NOMO-1 treated with dmso at 0.1 percent for 144 hours (cell line): ENCODE results near the gene RAB35.

Experiments
- DNase-seq: peaks from one replicate; lab custom pipeline; 2025; ENCODE audit not compliant: unreplicated experiment; lab: John Stamatoyannopoulos, UW

Gene RAB35

DNA sequence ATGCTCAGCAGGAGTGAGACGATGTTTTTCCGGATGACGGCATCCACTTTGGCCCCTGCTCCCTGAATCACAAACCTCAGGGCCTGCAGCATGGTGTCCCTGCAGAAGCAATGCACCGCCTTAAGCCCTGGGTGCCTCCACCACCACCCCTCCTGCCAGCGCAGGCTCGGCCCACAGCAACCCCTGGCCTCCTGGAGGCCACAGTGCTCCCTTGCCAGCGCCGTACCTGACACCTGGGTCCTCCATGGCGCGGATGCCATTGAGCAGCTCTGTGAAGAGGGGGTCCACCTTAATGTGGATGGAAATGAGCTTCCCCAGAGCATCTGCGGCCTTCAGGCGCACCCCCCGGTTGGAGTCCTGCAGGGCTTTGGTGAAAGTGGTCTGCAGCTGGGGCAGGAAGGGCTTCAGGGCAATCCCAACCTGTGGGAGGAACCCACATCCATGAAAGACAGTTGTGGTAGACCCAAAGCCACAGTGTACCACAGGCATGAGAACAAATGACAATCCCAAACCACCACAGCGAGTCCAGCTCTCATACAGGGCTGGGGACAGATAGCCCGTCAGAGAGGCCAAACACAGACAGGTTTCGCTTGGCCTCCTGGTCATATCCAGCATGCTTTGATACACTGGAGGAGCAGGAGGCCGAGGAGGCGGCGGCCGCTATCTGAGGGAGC lies 17.9 kb upstream of the RAB35 start:
- DNase-seq, result no peak

- DNase-seq, result no peak
Measured at GRCh38 chr12:120132863-120133385, 16.4 kb upstream of the RAB35 start.

DNA sequence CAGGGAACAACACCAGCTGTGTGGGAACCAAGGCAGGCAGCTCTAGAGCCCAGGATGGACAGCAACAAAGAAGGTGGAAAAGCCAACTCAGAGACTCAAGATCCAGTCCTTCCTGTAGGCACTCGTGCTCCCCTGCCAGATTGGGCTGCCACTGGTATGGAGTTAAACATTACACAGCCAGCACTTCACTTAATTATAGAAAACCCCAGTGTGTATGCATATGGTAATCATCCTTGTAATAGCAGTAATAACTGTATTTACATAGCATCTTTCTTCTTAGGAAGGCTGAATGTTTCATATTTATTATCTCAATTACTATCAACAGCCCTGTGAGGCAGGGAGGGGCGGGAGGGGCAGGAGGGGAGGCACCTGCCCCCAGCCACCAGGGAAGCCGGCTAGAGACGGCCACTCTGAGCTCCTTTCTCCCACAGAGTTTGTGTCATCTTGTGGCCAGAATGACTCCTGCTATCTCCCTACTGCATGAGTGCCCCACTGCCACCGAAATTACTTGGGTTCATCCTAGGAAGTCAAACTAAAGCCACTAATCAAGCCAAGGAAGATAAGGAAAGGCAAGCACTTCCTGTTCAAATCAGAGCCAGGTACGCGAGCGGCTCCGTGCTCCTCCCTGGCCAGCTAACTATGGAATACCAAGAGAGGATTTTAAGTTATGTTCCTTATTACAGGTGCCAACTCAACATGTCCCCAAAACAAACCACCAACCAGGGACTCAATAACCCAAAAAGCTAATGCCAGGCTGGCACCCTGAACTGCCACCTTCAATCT lies 15.7 kb upstream of the RAB35 start:
- DNase-seq, result no peak

- DNase-seq, result no peak
Measured at GRCh38 chr12:120131116-120131515, 14.6 kb upstream of the RAB35 start.

DNA sequence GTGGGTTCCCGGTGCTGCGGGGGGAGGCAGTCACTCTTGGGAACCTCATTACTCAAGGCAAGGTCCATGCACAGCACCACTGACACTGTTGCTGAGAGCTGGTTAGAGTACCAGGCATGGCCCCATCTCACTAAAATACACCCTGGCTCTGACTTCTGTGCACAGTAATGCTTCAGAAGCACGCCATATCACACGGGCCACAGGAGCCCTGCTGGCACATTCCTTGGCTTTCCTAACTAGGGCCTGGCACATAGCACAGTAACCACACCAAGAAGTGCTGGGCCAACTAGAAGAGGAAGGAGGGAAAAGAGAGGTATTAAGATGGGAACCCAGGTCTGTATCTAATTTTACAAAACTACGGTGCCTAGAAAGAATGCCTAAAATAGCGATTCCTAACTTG lies 13.5 kb upstream of the RAB35 start:
- DNase-seq, result no peak

GRCh38 chr12:120126635-120127005 lies 10.1 kb upstream of the RAB35 start:
- DNase-seq, result peak; percentile 85

DNA sequence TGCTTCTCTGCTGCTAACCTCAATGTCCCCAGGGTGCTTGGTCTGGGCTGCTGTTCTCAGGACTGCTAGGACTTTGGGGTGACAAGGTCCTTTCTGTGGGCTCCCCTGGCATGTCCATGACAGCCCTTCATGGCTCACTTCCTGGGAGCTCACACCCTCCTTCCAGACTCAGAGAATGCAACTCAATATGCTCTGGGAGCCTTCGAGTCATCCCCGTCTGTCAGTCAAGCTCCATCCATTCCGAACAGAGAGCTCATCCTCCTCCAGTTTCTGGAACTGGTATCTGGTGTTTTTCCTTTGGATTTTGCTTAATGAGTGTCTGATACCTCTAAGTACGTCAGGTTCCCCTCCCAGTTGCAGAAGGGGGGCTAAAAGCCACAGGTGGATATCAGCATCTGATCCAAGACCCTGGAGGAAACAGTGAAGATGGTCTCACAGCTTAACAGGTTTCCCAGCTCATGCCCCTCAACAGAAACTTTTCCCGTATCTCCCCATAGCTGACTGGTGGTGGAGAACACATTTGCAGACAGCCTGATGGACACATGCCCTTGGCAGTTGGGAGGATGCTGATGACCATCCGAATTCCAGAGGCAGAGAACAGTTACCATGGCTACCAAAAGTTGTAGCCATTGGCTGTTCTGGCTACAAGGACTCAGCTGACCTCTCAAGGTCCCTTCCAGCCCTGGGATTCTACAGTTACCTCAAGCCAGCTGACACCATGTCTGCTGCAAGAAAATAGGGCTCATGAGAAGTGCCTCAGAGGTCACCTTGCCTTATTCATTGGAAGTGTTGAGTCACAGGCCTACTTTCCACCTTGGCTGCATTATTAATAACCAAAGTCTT lies 9.5 kb upstream of the RAB35 start:
- DNase-seq, result no peak

DNA sequence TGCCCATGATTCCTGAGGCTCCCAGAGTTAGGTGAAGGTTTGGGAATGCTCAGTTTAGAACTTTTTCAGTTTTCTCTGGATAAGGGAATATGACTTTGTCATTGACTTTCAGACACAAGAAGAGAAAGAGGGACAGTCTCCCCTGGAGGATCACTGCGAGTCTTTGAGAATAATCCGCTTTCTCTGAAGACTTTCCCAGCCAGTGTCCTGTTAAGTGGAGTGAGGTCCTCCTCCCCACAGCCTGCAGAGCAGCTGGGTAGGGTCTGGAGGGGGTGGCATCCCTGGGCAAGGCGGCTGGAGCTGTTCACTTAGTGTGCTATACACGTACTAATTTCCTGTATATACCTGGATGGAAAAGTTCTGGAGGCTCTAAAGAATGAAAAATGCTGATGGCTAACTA lies 8.5 kb upstream of the RAB35 start:
- no peak for DNase-seq

GRCh38 chr12:120121766-120122293 lies 5.3 kb upstream of the RAB35 start:
- DNase-seq, result no peak

- DNase-seq, result no peak
Measured at GRCh38 chr12:120121343-120121742, 4.8 kb upstream of the RAB35 start.

GRCh38 chr12:120119271-120119973 lies 2.9 kb upstream of the RAB35 start:
- peak; percentile 11 for DNase-seq

DNA sequence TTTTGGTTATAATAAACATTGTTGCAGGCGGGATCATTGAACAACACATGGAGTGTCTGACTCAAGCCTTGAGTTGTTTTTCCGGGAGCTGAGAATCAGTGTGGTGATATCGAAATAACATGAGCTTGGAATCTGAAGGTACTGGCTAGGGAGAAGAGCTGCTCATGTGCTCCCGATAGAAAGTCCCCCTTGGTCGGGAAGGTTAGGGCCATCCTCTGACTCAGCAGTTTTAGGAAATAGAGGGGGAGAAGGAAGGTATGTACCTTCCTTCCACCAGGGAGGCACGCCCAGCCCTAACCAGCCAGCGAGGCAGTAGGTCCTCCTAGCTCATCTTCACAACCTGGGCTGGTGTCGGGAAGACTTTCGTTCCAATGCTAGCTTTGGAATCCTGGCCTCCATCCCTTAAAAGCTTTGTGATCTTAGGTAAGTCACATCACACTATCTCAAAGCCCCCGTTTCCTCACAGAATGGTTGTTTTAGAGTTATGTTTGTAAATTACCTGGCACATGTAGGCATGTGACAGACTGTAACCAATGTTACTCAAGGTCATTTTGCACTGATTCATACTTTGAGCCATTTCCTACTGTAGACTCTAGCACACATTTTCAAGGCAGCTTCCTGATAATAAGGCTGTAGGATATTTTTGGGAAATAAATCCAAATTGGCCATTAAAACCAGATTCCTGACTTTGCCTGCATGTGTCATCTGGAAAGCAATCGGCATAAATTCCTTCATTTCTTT lies 1.9 kb upstream of the RAB35 start:
- no peak for DNase-seq

- DNase-seq, result no peak
Measured at GRCh38 chr12:120117961-120118320, 1.4 kb upstream of the RAB35 start.

- peak; percentile 85 for DNase-seq
Measured at GRCh38 chr12:120116792-120117651, 469 bp upstream of the RAB35 start.

DNA sequence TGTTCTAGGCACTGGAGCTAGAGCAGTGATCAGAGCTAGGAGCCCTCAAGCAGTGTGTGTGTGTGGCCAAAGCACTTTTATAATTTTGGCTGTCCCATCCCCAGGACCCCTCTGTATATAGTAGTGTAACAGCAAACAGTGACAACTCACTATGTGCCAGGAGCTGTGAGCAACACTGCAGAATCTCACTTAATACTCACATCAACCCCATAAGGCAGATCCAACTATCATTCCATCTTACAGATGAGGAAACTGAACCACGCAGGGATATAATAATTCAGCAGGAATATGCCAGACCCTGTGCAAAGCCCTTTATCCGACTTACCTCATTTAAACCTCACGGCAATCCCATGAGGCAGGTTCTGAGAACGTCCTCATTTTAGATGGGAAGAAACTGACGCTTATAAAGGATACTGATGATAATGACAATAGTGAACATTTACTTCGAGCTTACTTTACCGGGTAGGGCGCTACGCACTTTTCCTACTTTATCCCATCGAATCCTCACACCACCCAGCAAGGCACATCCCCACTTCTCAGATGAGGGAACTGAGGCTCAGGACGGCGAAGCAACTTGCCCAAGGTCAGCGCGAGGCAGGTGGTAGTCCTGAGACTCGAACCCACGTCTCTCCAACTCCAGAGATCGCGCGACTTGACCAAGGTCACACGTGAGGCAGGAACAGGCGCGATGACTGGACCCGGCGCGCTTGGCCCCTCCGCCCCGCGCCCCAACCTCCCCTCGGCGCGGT lies 687 bp downstream of the RAB35 start:
- no peak for DNase-seq

- no peak for DNase-seq
Measured at GRCh38 chr12:120115066-120115465, 1.5 kb downstream of the RAB35 start.

DNA sequence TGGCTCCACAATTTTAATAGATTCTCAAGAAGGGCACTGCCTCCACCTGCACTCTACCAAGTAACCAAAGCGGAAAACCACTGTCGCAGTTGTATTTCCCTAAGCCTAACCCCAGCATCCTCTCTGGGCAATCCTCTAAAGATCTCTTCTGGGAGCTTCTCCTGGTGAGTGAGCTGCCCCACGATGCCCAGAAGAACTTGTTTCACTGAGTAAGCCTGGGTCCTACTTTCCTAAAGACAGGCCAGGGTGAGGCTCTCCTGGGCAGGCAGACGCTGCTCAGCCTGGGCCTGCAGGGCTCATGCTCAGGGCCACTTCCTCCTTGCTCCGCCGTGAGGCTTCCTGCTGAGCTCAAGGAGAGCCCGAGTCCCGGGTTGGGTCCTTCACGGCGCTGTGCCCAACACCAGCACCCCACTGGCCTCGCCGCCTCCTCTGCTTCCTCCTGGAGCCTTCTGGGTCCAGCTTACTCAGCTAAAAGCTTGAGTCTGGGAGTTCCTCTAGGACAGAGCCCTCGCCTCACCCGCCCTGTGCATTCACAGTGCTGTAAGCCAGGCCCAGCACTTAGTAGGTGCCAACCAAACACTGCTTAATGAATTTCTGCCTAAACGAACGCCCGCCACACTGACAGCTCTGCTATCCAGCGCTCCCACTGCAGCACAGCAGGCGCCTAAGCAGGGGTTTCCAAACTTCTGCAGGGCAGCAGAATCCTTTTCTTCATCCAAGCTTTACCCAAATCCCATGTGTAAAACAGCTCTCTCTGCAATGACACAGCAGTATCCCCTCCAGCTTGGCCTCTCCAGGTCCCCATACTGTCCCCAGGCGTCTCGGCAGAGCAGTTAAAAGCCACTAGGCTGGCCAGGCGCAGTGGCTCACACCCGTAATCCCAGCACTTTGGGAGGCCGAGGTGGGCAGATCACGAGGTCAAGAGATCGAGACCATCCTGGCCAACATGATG lies 5.7 kb downstream of the RAB35 start:
- peak; percentile 73 for DNase-seq
